IPS DF 4.7 (cell line): Measurements from ENCODE around the gene CTNND2.
A peak's percentile ranks its signal among the peaks of the same experiment; 100 is the strongest.

ENCODE experiments used
- DNase-seq: peaks from one replicate; pipeline ENCODE4 v3.0.0-alpha.2; 2013; ENCODE audit warnings: low spot score; ENCODE audit errors: extremely low read depth

Gene CTNND2

DNA sequence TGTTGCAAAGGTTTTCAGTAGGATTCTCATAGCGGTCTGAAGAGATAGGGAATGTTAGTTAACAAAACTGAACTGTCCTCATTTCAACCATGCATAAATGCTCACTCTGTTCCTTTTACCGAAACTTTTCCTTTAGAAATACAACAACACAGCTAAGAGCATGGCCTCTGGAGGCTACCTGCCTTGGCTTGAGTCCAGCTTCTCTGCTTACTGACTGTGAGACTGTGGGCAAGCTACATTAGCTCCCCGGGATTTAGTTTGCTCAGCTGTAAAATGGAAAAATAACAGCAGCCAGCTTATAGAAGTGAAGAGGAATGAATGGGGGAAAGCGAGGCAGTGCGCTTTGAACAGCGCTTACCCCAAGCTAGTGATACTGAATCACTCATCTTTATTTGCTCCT is 635.4 kb downstream of the CTNND2 start:
- DNase-seq, result no peak

DNA sequence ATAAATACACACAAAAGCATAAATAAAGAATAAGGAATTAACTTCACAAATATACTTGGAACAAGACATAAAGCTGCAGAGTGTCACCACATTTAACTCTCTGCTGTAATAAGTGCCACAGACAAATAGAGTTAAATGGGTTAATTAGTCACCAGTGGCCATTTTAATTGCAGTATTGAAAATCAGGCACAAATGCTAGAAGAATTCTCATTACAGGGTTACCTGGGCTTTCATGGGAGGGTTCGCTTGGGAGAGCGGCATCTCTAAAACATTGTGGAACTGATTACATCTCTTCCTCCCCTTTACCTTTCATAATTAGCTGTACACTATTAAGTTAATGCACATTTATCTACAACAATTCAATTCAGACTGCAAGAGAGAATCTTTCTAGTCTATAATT is 637.9 kb downstream of the CTNND2 start:
- no peak for DNase-seq

DNA sequence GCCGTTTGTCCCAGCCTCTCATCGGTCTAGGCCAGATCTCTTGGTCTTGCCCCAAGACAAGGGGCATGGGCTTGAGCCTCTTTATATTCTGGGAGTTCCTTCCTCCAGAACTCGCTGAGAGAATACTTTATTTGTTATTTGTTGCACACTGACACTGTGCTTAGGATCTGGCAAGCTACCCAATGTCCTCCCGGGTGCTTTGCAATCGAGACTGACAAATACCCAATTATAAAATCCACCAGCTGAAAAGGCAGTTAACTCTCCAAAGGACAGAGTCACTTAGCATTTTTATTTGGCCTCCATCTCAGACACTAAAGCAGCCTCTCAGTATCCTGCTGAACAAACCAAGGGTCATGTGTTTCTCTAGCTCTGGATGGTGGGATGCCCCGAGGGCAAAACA is 643.0 kb downstream of the CTNND2 start:
- DNase-seq, result no peak

DNA sequence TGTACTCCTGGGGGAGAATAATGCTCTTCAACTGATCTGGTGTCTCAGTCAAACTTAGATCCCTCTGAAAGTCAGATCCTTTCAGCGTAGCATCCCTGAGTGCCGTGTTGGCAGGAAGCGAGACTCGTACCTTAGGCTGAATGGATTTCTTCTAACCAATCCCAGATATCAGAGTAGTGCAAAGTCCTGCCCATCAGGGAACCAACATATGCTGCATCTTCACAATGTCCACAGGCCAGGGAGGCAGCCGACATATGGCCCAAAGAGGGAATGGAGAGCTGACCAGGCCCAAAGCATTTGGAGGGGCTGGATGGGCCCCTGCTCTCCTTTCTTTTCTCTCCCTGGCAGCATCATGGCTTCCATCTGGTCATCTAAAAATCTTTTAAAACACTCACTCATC is 646.2 kb downstream of the CTNND2 start:
- no peak for DNase-seq

DNA sequence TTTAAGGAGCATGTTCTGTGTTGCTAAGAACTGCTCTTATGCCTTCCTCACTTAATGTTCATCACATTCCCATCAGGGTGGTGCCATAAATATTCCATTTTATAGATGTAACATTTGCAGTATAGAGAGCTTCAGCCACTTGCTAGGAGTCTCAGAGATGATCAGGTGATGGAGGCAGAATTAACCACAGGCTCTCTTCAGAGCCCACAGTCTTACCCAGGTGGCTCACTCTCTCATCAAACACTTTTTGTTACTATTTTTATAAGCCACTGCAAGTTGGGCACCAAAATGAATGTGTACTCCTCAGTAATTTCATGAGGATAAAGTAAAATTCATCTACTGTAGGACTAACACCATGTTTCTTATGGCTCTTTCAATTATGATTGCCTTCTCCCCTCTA is 651.7 kb downstream of the CTNND2 start:
- no peak for DNase-seq

DNA sequence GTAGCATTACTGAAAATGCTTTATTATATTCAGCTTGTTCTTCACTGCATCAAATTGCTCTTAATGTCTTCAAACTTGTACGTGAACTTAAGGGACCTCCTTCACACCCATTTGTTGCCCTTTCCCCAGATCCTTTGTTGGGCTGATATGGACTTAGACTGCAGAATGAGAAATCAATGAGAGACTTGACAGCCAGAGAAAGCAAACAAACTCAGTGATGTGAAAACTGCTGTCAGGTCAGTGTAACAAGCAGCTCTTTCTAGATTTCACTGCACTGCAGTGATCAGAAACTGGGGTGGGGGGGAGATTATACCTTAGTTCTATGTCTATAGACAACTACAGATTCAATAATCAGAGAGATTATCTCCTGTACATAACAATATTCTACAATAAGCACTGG is 652.2 kb downstream of the CTNND2 start:
- DNase-seq, result no peak

DNA sequence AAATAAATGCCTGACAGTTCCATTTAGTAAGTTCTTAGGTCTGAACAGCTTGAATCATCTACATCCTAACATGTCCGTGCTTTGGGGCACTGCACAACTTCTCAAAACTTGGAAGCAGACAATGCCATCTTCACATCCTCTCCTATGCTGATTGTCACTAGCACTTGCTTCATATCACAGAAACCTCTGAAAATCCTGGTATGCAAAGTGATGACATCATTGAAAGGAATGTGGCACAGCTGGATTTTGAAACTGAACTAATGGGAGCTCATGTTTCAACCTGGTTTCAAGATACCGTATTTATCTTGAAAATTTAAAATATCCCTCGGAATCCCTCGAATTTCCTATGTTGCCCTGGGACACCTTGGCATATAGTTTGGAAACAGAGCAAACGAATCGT is 653.0 kb downstream of the CTNND2 start:
- no peak for DNase-seq

DNA sequence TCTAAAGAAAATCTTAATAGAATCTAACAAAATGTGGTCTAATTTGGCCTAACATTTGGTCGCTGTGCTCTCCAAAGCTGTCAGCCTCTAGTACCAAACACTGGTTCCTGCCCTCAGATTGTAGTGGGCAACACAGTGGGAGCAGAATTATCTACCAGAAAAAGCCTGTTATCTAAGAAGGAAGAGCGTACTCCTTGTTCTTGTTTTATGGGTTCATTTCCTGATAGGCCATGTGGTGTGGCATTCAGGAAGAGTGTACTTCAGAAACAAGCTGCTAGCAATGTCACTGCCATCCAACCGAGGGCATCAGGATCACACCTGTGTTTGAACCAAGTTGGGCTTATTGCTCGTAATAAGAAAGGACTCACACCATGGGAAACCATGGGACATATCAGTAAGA is 655.3 kb downstream of the CTNND2 start:
- DNase-seq, result no peak

DNA sequence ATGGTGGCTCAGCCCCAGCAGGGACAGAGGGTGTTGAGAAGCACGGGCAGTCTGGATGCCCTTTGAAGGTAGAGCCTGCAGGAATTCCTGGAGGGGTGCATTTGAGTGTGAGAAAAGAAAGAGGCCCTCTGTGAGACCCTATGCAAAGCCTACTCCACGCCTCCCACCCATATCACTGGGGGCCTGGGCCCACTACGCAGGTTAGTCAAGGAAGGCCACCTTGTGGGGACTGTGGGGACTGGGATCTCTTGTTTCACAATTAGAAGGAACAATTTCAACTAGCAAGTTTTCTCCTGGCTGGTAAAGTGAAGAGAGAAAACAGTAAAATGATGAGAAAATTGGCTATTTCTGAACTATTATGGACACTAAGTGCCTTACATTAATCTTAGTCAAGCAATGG is 657.0 kb downstream of the CTNND2 start:
- no peak for DNase-seq

DNA sequence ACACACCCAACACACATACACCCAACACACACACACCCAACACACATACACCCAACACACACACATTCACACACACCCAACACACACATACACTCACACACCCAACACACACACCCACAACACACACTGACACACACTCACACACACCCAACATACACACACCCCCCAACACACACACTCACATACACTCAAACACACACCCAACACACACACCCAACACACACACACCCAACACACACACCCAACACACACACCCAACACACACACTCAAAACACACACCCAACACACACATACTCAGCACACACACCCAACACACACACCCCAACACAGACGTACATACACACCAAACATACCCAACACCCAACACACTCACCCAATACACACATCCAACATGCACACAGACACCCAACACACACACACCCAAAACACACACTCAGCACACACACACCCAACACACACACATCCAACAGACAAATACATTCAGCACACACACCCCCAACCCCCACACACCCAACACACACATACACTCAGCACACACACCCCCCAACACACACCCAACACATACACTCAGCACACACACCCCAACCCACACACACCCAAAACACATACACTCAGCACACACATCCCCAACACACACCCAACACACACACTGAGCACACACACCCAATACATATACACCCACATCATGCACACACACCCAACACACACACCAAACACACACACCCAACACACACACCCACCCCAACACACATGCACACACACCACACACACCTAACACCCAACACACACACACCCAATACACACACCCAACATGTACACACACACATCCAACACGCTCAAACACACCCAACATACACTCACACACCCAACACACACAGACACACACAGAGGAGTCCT is 663.7 kb downstream of the CTNND2 start:
- DNase-seq, result no peak

DNA sequence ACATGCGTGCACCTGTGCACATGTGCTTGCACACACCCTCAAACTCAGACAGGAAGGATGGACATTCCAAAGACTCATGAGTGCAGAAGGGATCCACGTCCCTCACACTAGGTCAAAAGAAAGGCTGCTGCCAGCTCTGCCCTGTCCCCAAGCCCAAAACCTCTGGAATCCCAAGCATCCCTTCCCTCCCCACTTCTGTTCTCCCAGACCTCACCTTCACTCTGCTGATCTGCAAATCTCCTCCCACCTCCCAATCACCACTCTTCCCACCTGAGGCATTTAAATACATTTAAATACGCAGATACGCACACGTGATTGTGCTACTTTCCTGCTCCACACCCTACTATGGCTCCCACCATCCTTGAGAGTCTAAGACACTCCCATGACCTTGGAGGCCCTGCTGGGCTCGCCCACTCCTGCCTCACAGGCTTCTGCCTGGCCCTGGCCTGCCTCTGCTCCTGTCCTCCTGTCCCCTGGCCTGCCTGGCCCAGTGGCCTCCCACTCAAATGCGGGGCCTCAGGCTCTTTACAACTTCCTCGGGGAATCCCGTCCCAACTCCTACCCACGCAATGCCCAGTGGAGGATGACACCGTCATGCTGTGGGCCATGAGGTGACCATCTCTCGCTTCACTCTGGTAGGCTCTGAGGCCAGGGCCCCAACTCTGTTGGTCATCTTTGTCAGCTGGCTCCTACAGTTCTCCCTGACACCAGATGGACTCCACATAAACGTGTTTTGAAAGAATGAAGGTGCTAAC is 664.8 kb downstream of the CTNND2 start:
- no peak for DNase-seq

DNA sequence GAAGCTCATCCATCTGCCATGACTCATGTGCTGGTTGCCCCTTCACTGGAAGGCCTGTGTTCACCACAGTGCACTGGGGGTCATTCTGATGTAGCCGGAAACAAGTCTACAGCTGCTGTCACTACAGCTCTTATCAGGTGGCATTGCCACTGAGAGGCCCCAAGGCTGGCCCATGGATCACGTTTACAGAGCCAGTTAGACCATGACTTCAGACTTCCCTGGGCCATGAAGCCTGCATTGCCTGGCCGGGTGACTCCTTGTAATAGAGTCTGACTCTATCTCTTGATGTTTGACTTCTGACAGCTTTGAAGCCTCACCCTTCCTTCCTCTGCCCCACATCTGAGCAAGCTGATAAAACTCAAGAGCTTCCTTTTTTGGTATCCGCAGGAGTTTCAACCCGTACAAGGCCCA is 669.7 kb downstream of the CTNND2 start:
- DNase-seq, result no peak

DNA sequence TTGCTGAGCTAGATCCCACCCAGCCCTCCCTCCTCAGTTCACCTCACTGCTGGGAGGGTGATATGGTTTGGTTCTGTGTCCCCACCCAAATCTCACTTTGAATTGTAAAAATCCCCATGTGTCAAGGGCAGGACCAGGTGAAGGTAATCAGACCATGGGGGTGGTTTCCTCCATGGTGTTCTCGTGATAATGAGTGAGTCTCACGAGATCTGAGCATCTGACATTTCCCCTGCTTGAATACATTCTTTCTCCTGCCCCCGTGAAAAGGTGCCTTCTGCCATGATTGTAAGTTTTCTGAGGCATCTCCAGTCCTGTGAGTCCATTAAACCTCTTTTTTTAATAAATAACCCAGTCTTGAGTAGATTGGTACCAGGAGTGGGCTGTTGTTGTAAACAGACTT is 673.4 kb downstream of the CTNND2 start:
- DNase-seq, result no peak

DNA sequence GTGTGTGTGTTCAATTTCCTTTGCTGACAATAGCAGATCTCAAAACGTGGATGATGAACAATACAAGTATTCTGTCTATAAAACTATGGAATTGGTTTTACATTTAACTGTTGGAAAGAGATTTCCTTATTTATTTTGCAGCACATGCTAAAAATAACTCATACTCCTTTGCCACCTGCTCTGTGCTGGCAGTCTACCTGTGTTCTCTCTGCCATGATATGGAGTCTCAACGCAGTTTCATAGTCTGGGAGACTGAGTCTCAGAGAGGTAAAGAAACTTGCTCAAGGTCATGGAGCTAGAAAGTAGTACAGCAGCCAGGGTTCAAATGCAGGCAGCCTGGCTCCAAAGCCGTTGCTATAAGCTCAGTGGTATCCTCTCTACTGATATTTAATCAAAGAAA is 677.2 kb downstream of the CTNND2 start:
- no peak for DNase-seq

DNA sequence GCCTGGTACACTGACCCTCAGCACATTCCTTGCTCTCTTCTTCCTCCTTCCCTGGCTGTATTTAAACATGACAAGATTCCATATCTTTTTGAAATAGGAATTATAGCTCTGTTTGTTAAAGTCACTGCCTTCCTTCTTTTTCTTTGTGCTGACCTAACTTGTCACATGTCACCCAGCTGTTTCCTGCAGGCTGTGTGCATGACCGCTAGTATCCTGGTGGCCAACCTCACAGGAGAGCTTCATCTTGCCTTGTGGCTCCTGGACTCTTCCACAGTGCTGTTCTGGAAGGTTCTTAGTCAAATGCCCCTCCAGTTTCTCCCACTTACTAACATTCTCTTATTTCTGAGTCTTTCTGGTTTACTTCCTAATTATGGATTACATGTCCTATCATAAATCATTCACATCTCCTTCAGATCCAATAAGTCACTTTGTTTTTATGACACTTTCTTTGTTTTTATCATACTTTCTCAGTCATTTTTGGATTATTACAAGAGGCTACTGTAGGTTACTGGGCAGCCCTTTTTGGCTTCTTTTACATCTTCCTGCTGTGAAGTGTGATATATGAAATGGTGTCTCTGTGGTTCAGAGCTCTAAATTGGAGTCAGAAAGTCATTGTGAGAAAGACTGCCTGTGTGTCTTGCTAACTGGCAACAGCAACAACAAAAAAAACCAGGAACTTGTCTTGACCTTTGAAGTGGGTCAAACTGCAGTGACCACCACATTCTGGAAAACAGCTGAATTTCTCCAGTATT is 679.6 kb downstream of the CTNND2 start:
- DNase-seq, result no peak

DNA sequence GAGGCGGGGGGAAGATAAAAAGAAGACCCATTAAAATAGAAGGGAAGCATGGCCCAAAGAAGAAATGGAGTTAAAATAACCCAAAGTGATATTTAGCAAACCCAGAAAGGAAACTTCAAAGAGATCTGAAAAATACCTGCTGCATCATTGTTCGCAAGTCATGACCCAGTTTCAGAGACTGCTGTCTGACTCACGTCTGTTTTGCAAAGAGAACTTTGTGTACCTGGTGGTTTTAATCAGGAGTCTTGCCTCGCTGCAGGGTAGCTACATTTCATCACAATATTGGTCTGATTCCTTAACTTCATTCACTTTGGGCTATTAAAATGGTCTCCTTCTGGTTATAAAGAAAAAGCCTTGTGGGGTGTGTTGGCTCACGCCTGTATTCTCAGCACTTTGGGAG is 682.1 kb downstream of the CTNND2 start:
- no peak for DNase-seq

DNA sequence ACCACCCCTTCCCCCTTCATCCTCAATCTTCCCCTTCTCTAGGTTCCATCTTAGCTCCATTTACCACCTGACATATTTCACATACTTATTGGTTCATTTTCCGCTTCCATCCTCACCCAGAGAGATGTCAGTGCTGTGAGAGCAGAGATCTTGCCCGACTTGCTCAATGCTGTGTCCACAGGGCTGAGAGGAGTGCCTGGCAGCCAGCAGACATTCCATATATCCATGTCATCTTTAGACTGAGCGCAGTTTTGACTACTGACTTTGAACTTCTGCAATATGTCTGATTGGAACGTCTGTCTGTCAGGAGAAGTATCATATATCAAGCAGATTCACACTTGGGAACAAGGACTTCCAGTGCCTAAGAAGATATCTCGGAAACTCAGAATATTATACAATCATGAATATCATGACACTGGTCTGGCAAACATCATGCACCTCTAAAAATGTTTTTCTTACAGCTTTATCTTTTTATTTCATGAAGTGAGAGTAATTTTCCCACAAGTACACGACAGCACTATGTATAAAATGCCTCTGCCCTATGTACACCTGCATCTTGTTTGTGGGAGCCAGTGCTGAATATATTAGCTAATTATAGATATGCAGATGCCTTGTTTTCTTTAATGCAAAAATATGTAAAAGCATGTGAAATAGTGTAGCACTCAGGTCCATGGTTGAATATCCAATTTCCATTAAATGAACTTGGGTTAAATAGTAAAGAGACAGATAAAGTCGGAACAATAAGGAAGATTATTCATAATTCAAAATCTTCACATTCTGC is 689.2 kb downstream of the CTNND2 start:
- DNase-seq, result no peak

DNA sequence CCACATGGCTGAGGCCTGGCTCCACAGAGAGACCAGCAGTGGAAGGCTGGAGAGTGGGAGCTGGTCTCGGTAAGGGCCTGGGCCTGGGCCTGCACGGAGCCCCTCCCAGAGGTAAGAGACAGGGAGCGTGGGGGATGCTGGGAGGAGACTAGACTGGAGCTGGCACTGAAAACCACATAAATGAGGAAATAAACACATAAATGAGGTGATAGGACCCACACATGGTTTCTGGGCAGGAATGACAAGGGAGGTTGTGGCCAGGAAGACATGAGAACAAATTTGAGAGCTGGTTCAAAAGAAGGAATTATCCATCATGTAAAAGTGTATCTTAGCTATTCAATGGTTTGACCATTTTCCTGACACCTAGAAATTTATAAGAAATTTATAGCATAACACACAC is 691.5 kb downstream of the CTNND2 start:
- no peak for DNase-seq

DNA sequence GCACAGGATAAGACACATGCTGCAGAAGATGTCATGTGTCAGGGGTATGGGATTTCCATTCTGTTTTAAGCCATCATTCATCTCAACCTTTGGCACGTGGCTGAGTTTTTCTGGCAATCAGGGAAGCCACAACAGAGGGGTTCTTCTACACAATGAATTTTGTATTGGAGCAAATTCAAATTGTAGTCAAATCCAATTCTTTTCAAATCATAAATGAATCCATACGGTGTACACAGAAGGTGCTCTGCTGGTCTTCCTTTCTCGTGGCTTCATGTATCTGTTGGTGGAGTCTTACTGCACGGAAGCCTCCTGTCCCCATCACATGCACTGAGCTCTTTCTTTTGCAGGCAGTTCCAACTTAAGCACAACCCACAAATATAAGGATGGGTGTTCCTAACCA is 706.5 kb downstream of the CTNND2 start:
- no peak for DNase-seq

DNA sequence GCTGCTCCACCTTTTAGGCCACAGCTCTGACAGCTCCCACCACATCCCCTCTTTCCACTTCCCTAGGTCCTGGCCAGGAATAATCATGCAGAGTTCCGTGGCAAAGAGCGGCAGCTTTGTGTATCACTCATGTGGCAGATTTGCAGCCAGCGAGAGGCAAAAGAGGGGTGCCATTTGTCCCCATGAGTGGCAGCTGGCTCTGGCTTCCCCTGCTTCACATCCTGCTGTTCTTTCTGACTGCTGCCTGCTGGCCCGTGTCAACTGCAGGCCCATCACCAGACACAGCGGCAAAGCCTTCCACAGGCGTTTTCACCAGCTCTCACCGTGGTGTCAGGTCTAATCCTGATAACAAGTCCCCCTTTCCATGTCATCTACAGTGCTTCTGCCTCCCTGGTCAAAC is 712.6 kb downstream of the CTNND2 start:
- DNase-seq, result no peak

DNA sequence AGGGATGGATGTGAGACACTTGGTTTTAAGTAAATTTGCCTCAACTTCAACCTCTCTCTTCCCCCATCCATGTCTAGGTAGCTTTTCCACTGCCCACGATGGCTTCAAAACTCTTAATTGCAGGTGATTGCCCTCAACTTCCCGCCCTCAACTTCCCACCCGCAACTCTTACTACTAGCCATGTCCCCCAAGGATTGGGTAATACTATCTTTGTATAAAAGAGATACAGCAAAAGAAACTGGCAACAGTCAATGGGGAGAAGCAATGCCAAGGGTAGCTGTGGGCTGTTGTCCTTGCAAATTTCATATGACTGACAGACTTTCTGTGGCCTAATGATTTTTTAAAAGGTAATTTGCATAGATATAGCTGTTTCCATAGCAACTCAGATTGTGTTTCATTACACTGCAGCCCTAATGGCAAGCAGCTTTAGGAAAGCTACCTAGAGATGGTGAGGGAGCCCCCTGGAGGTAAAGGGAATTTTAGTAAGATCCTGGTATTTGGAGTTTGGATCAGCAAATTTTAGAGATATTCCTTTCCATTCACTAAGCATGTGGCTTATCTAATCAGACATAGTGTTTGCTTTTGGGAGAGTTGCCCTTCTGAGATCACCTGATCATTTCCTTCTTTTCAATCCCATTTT is 721.7 kb downstream of the CTNND2 start:
- peak; percentile 36 for DNase-seq
